ENCODE data around the gene VPS72. TPM values are rescaled to one million over a fixed set of nuclear protein-coding genes. Genes with fewer than 3 reads are reported as not detected.

The VPS72 gene
- total and polyA plus RNA-seq, 2 of the 13 experiments (the other 11 are each of a cell fraction or from before 2014, with no cell fraction given), result 33.7 to 34.5 TPM

DNA sequence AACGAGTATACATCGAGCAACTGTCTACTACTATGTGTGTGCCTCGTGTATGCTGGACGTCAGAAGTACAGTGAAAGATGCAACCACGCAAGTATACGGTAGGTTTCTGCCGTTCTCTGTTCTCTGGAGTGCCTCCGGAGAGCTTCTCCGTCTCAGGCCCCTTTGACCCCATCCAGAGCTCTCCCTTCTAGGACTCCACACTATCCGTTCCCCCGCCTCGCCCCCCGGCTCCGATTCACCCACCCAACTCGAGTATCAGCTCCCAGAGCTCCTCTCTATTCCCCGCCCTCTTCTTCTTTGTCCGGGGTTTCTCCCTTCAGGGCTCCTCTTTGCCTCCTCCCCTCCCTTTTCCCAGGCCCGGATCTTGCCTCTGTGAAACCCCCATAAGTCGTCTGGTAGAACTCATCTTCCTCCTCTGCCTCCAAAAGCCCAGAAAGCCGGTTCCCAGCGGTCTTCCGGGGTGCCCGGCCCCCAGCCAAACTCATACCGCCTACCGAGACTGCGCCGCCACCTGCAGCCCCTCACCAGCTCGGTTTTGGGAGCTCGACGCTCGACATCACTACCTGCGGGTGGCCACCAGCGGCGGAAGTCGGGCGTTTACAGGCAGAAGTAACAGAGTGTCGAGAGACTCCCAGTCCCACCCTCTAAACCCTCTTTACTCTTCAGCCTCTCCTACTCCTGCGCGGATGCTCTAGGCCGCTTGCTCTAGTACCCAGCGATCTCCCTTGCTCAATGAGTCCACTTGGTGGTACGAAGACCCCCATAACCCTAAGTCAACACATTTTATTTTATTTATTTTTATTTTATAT is at the start of gene VPS72 (continued):
- TF ChIP-seq ZNF143 (CRISPR knock-in tag; IDR thresholded peaks at IDR 0.05) (peak; percentile 80), ERF (CRISPR knock-in tag; IDR thresholded peaks at IDR 0.05) (peak; percentile 91), ZNF484 (CRISPR knock-in tag; IDR thresholded peaks at IDR 0.05; ENCODE audit: borderline replicate concordance, low read depth) (no peak), SP4 (CRISPR knock-in tag; IDR thresholded peaks at IDR 0.05) (peak; percentile 77; the same call in 1 of the 2 replicates), NCOA1 (CRISPR knock-in tag; IDR thresholded peaks at IDR 0.05) (no peak), ZNF703 (CRISPR knock-in tag; IDR thresholded peaks at IDR 0.05; ENCODE audit: borderline replicate concordance) (no peak), ZNF12 (CRISPR knock-in tag; IDR thresholded peaks at IDR 0.05) (0 out of 2 replicates have a peak, but pooled peaks have one; percentile 35), TARDBP (CRISPR knock-in tag; IDR thresholded peaks at IDR 0.05) (peak; percentile 95), GATAD2A (CRISPR knock-in tag; IDR thresholded peaks at IDR 0.05) (peak; percentile 71), CCDC6 (CRISPR knock-in tag; IDR thresholded peaks at IDR 0.05) (peak; percentile 80), KDM5B (CRISPR knock-in tag; IDR thresholded peaks at IDR 0.05; ENCODE audit: borderline replicate concordance) (peak; percentile 83; the same call in 1 of the 2 replicates), CCAR2 (optimal IDR thresholded peaks at IDR 0.05; ENCODE audit: low read depth, low read length) (peak; percentile 93)
- TF ChIP-seq, protein P1, sequence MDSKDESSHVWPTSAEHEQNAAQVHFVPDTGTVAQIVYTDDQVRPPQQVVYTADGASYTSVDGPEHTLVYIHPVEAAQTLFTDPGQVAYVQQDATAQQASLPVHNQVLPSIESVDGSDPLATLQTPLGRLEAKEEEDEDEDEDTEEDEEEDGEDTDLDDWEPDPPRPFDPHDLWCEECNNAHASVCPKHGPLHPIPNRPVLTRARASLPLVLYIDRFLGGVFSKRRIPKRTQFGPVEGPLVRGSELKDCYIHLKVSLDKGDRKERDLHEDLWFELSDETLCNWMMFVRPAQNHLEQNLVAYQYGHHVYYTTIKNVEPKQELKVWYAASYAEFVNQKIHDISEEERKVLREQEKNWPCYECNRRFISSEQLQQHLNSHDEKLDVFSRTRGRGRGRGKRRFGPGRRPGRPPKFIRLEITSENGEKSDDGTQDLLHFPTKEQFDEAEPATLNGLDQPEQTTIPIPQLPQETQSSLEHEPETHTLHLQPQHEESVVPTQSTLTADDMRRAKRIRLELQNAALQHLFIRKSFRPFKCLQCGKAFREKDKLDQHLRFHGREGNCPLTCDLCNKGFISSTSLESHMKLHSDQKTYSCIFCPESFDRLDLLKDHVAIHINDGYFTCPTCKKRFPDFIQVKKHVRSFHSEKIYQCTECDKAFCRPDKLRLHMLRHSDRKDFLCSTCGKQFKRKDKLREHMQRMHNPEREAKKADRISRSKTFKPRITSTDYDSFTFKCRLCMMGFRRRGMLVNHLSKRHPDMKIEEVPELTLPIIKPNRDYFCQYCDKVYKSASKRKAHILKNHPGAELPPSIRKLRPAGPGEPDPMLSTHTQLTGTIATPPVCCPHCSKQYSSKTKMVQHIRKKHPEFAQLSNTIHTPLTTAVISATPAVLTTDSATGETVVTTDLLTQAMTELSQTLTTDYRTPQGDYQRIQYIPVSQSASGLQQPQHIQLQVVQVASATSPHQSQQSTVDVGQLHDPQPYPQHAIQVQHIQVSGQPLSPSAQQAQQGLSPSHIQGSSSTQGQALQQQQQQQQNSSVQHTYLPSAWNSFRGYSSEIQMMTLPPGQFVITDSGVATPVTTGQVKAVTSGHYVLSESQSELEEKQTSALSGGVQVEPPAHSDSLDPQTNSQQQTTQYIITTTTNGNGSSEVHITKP (CRISPR knock-in tag; IDR thresholded peaks at IDR 0.05; ENCODE audit: low read depth), result 0 out of 2 replicates have a peak, but pooled peaks have one; percentile 38
- TF ChIP-seq, protein P2, sequence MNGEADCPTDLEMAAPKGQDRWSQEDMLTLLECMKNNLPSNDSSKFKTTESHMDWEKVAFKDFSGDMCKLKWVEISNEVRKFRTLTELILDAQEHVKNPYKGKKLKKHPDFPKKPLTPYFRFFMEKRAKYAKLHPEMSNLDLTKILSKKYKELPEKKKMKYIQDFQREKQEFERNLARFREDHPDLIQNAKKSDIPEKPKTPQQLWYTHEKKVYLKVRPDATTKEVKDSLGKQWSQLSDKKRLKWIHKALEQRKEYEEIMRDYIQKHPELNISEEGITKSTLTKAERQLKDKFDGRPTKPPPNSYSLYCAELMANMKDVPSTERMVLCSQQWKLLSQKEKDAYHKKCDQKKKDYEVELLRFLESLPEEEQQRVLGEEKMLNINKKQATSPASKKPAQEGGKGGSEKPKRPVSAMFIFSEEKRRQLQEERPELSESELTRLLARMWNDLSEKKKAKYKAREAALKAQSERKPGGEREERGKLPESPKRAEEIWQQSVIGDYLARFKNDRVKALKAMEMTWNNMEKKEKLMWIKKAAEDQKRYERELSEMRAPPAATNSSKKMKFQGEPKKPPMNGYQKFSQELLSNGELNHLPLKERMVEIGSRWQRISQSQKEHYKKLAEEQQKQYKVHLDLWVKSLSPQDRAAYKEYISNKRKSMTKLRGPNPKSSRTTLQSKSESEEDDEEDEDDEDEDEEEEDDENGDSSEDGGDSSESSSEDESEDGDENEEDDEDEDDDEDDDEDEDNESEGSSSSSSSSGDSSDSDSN (CRISPR knock-in tag; IDR thresholded peaks at IDR 0.05), result peak; percentile 71
- TF ChIP-seq, protein P3, sequence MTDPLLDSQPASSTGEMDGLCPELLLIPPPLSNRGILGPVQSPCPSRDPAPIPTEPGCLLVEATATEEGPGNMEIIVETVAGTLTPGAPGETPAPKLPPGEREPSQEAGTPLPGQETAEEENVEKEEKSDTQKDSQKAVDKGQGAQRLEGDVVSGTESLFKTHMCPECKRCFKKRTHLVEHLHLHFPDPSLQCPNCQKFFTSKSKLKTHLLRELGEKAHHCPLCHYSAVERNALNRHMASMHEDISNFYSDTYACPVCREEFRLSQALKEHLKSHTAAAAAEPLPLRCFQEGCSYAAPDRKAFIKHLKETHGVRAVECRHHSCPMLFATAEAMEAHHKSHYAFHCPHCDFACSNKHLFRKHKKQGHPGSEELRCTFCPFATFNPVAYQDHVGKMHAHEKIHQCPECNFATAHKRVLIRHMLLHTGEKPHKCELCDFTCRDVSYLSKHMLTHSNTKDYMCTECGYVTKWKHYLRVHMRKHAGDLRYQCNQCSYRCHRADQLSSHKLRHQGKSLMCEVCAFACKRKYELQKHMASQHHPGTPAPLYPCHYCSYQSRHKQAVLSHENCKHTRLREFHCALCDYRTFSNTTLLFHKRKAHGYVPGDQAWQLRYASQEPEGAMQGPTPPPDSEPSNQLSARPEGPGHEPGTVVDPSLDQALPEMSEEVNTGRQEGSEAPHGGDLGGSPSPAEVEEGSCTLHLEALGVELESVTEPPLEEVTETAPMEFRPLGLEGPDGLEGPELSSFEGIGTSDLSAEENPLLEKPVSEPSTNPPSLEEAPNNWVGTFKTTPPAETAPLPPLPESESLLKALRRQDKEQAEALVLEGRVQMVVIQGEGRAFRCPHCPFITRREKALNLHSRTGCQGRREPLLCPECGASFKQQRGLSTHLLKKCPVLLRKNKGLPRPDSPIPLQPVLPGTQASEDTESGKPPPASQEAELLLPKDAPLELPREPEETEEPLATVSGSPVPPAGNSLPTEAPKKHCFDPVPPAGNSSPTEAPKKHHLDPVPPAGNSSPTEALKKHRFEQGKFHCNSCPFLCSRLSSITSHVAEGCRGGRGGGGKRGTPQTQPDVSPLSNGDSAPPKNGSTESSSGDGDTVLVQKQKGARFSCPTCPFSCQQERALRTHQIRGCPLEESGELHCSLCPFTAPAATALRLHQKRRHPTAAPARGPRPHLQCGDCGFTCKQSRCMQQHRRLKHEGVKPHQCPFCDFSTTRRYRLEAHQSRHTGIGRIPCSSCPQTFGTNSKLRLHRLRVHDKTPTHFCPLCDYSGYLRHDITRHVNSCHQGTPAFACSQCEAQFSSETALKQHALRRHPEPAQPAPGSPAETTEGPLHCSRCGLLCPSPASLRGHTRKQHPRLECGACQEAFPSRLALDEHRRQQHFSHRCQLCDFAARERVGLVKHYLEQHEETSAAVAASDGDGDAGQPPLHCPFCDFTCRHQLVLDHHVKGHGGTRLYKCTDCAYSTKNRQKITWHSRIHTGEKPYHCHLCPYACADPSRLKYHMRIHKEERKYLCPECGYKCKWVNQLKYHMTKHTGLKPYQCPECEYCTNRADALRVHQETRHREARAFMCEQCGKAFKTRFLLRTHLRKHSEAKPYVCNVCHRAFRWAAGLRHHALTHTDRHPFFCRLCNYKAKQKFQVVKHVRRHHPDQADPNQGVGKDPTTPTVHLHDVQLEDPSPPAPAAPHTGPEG (CRISPR knock-in tag; IDR thresholded peaks at IDR 0.05), result peak; percentile 80; the same call in 1 of the 2 replicates
- TF ChIP-seq, protein P4, sequence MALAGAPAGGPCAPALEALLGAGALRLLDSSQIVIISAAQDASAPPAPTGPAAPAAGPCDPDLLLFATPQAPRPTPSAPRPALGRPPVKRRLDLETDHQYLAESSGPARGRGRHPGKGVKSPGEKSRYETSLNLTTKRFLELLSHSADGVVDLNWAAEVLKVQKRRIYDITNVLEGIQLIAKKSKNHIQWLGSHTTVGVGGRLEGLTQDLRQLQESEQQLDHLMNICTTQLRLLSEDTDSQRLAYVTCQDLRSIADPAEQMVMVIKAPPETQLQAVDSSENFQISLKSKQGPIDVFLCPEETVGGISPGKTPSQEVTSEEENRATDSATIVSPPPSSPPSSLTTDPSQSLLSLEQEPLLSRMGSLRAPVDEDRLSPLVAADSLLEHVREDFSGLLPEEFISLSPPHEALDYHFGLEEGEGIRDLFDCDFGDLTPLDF (CRISPR knock-in tag; IDR thresholded peaks at IDR 0.05), result peak; percentile 62

All from HepG2 (cell line).